Measurements from ENCODE around the gene TMEM266. TPM values are rescaled to one million over a fixed set of nuclear protein-coding genes. Genes with fewer than 3 reads are reported as not detected.

TMEM266 gene
- total RNA-seq, 4 donors from 2014 or later = 1.4 to 3.1 (median 2.3) TPM

DNA sequence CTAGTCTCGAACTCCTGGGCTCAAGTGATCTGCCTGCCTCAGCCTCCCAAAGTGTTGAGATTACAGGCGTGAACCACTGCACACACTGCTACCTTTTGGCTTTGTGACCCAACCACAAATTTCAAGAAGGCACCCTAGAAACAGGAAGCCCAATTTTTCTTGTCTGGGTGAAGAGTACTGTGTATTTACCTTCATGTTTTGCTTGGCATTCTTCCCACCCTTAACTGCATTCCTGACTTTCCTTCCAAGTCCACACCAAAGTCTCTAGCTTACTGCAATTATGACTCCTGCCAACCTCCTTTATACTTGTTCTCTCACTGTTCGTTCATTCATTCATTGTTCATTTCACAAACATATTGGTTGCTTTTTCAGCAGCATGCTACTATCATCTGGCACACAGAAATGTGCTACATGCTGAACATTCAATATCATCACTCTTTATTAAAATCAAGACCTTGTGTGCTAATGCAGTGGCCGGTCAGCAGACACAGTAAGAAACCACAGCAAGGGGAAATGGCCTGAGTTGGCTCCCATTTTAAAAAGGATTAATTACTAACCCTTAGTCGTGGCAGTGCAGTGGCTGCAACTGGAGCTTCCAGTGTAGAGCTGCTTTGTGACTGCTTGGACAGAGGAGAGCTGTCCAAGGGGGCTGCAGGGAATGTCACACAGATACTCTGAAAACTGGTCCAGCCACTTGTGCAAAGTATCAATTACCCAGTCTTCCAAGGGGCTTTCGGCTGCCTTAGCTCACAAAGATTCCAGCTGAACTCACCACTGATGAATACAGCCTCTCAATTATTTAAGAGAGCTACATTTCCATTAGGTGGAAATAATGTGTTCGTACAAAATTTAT, 157.5 kb downstream of the TMEM266 start:
- Histone ChIP-seq H3K27ac (no peak overlapping the region), H3K27me3 (no peaks in the 10 kb centered on the region), H3K4me1 (peaks cover 5% of the 10 kb centered on the region), H3K9me3 (no peaks in the 10 kb centered on the region), H3K4me3 (no peak overlapping the region), H3K36me3 (peaks cover 35% of the 10 kb centered on the region)
- 73% methylated on average over 7 of the region's 7 CpGs for WGBS
- no peak for TF ChIP-seq POLR2A (IDR thresholded peaks at IDR 0.05)
- DNase-seq (ENCODE audit: low spot score in 2 of 2) = no peak

DNA sequence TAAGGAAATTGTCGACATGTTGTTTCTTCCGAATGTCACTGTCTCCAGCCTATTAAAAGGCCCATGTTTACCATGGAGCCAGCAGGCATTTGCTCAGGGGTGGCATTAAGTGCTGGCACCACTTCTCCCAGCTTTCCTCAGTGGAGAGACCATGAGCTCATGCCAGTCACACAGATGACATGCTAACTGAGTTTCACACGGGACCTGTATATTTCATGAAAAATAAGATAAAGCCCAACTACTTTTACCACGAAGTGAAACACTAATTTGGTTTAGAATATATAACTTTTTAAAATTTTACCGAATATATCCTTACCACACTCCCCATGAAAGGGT, 158.1 kb downstream of the TMEM266 start:
- Histone ChIP-seq H3K36me3 (peaks cover 40% of the 10 kb centered on the region), H3K27ac (no peak overlapping the region), H3K27me3 (no peaks in the 10 kb centered on the region), H3K4me1 (peaks cover 5% of the 10 kb centered on the region), H3K9me3 (no peaks in the 10 kb centered on the region), H3K4me3 (no peak overlapping the region)
- DNase-seq (ENCODE audit: low spot score in 2 of 2) = no peak
- WGBS = 91% methylated on average over 5 of the region's 5 CpGs
- TF ChIP-seq EP300 (IDR thresholded peaks at IDR 0.05) (no peak), POLR2A (IDR thresholded peaks at IDR 0.05) (no peak), POLR2AphosphoS5 (IDR thresholded peaks at IDR 0.05) (no peak)
- TF ChIP-seq, protein P1, sequence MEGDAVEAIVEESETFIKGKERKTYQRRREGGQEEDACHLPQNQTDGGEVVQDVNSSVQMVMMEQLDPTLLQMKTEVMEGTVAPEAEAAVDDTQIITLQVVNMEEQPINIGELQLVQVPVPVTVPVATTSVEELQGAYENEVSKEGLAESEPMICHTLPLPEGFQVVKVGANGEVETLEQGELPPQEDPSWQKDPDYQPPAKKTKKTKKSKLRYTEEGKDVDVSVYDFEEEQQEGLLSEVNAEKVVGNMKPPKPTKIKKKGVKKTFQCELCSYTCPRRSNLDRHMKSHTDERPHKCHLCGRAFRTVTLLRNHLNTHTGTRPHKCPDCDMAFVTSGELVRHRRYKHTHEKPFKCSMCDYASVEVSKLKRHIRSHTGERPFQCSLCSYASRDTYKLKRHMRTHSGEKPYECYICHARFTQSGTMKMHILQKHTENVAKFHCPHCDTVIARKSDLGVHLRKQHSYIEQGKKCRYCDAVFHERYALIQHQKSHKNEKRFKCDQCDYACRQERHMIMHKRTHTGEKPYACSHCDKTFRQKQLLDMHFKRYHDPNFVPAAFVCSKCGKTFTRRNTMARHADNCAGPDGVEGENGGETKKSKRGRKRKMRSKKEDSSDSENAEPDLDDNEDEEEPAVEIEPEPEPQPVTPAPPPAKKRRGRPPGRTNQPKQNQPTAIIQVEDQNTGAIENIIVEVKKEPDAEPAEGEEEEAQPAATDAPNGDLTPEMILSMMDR (IDR thresholded peaks at IDR 0.05) = no peak

- H3K36me3 ChIP-seq = peaks cover 33% of the 10 kb centered on the region
- H3K27ac ChIP-seq = no peak overlapping the region
- no peak for DNase-seq (ENCODE audit: low spot score in 2 of 2)
- no peak for TF ChIP-seq POLR2A (IDR thresholded peaks at IDR 0.05)
- no peak for TF ChIP-seq POLR2AphosphoS5 (IDR thresholded peaks at IDR 0.05)
- TF ChIP-seq, protein P1 (IDR thresholded peaks at IDR 0.05) = no peak
- no peak for TF ChIP-seq EP300 (IDR thresholded peaks at IDR 0.05)
- WGBS = 93% methylated on average over 1 of the region's 1 CpG
- no peak overlapping the region for H3K4me3 ChIP-seq
- no peaks in the 10 kb centered on the region for H3K27me3 ChIP-seq
- peaks cover 5% of the 10 kb centered on the region for H3K4me1 ChIP-seq
- H3K9me3 ChIP-seq = no peaks in the 10 kb centered on the region
These were observed 161.4 kb downstream of the TMEM266 start for GRCh38 chr15:76221085-76221767.

DNA sequence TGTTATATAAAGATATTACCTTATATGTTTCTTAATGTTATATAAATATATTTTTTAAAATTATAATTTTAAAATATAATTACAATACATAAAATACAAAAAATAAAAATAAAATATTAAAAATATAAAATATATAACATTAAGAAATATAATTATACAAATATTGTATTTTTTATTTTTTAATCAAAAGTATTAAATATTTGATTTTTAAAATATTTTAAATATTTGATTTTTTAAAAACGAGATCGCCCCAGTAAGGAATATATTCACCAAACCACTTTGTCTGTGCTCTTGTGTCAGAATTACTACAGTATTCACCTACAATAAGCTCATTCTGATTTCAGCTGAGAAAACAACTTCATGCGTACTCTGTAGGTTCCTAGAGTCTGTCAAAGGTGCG, 162.4 kb downstream of the TMEM266 start:
- DNase-seq (ENCODE audit: low spot score in 2 of 2) = no peak

GRCh38 chr15:76223521-76223920, 163.7 kb downstream of the TMEM266 start:
- no peak for DNase-seq (ENCODE audit: low spot score in 2 of 2)
- no peak for TF ChIP-seq EP300 (IDR thresholded peaks at IDR 0.05)
- Histone ChIP-seq H3K36me3 (peaks cover 38% of the 10 kb centered on the region), H3K9me3 (no peaks in the 10 kb centered on the region), H3K4me3 (no peak overlapping the region), H3K27ac (no peak overlapping the region), H3K27me3 (no peaks in the 10 kb centered on the region), H3K4me1 (no peaks in the 10 kb centered on the region)
- 100% methylated on average over 2 of the region's 2 CpGs for WGBS

More for the DNA sequence above, 162.4 kb downstream of the TMEM266 start:
- no peak for TF ChIP-seq POLR2A (IDR thresholded peaks at IDR 0.05)
- TF ChIP-seq, protein P1 (IDR thresholded peaks at IDR 0.05) = no peak
- no peak for TF ChIP-seq EP300 (IDR thresholded peaks at IDR 0.05)
- TF ChIP-seq POLR2AphosphoS5 (IDR thresholded peaks at IDR 0.05) = no peak
- 98% methylated on average over 4 of the region's 4 CpGs for WGBS
- Histone ChIP-seq H3K4me3 (no peak overlapping the region), H3K4me1 (peaks cover 4% of the 10 kb centered on the region), H3K36me3 (peaks cover 35% of the 10 kb centered on the region), H3K27me3 (no peaks in the 10 kb centered on the region), H3K27ac (no peak overlapping the region), H3K9me3 (no peaks in the 10 kb centered on the region)

DNA sequence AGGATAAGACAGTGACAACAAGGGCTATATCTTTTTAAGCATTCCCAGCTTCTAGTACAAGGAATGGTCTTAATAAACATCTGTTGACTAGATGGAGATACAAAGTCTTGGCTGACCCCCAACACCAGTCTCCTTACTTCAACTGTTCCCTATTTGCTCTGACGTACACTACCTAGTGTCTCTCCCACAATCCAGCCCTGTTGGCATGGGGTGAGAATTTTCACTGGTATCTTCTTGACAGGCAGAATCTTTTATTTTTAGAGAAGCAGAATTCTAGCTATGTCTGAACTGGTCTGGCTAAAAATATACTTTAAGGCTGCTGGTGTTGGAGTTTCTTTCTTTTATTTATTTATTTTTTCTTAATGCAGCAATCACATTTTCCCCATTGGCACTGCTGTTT, 169.5 kb downstream of the TMEM266 start:
- H3K9me3 ChIP-seq = no peaks in the 10 kb centered on the region
- DNase-seq (ENCODE audit: low spot score in 2 of 2) = no peak
- H3K4me3 ChIP-seq = no peak overlapping the region
- WGBS = 0% methylated on average over 1 of the region's 1 CpG
- H3K27me3 ChIP-seq = no peaks in the 10 kb centered on the region
- no peak overlapping the region for H3K27ac ChIP-seq
- H3K36me3 ChIP-seq = peaks cover 29% of the 10 kb centered on the region
- TF ChIP-seq POLR2A (IDR thresholded peaks at IDR 0.05) = no peak
- TF ChIP-seq, protein P1 (IDR thresholded peaks at IDR 0.05) = no peak
- TF ChIP-seq POLR2AphosphoS5 (IDR thresholded peaks at IDR 0.05) = no peak
- TF ChIP-seq EP300 (IDR thresholded peaks at IDR 0.05) = no peak
- H3K4me1 ChIP-seq = peaks cover 4% of the 10 kb centered on the region

All from suprapubic skin (tissue), 4 donors.